Stimulated activated CD4-positive, alpha-beta T cell treated with anti-CD3 and anti-CD28 coated beads, Interleukin-15, amount 100 ng/mL, for 1 hour (primary cell): ENCODE data around the gene PACC1.
"Not testable (repeated sequence)": the region's sequence is repeated elsewhere in the genome, so short reads cannot be mapped to it uniquely, and the experiment has no call there.

ENCODE experiments used
- DNase-seq, 2 donors: peaks; one replicate each; pipeline ENCODE4 v3.0.0-alpha.2; 2020; ENCODE audit warnings: low read depth in 1 of 2, low spot score in 1 of 2

Gene PACC1

GRCh38 chr1:212341090-212341489 is 73.6 kb downstream of the PACC1 start:
- no peak for DNase-seq

- DNase-seq: no peak
Measured at GRCh38 chr1:212329105-212329504, 85.6 kb downstream of the PACC1 start.

- DNase-seq: no peak
Measured at GRCh38 chr1:212328248-212328647, 86.4 kb downstream of the PACC1 start.

DNA sequence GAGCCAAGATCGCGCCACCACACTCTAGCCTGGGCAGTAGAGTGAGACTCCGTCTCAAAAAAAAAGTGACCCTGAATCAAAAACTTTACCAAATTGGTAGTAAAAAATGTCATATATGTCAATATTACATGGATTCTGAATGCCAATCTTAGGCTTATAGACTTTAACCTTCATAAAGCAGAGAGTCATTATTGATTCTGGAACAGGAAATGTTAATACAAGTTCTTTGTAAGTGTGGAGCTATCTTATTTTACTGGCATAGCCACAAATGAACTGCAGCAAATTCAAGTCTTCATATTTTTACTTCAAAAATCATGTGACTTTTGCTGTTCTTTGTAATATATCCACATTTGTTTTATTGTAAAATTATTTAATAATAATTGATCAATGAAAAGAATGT is 88.1 kb downstream of the PACC1 start:
- no peak for DNase-seq

DNA sequence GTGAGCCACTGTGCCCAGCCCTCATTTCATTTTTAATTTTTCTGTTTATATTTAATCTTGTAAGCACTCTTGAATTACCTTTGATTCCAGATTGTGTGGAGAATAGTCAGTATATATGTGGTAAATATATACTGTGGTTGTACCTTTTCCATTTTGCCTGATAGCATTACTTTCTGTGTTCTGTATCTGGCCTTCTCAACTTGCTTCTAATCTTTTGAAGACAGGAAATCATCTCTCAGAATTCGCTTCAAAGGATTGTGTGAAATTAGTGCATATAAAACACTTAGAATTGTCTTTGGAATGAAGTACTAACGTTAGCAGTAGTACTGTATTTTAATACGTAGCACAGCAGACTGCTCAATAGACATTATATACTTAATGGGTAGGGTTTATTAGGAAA is 91.6 kb downstream of the PACC1 start:
- DNase-seq: no peak

GRCh38 chr1:212321031-212321430 is 93.7 kb downstream of the PACC1 start:
- not testable (repeated sequence) for DNase-seq

GRCh38 chr1:212317916-212318315 is 96.8 kb downstream of the PACC1 start:
- no peak for DNase-seq

GRCh38 chr1:212315907-212316306 is 98.8 kb downstream of the PACC1 start:
- DNase-seq: no peak

DNA sequence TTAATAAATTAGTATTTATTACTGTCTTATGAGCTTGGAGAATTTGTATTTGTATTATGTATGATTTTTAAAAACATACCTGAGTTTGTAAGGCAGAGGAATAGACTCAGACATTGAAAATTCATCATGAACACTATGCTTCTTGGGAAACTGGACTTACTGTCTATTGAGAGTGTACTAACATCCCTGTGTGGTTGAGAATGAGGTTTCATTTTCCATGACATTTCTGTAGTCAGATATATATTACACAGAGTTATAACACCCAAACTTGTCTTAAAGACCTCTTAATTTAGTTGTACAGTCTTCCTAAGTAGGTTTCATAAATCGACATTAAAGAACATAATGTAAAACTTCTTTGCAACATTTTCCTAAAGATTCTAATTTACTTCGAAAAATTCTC is 99.5 kb downstream of the PACC1 start:
- DNase-seq: no peak
